ENCODE results near the gene BRIP1.
"Not testable (repeated sequence)": the region's sequence is repeated elsewhere in the genome, so short reads cannot be mapped to it uniquely, and the experiment has no call there.

- TF ChIP-seq EZH2 (IDR thresholded peaks at IDR 0.05; ENCODE audit: borderline replicate concordance, low read depth, low read length, severe bottlenecking); POLR2AphosphoS5 (IDR thresholded peaks at IDR 0.05; ENCODE audit: insufficient read depth, low read depth, low read length): not testable (repeated sequence)
These were observed 188.7 kb downstream of the BRIP1 start for GRCh38 chr17:61674609-61675008.
